ENCODE measurements around the gene ADK.

GRCh38 chr10:74164716-74165529 lies 13.9 kb downstream of the ADK start:
- no peak for TF ChIP-seq CTCF (conservative IDR thresholded peaks at IDR 0.05; ENCODE audit: low read length)
- TF ChIP-seq EZH2phosphoT487 (IDR thresholded peaks at IDR 0.05; ENCODE audit: borderline replicate concordance, low read depth, low read length), result no peak

All from OCI-LY7 (cell line).